Adipose tissue (tissue), 3 donors: ENCODE measurements around the gene MEMO1. TPM values are rescaled to one million over a fixed set of nuclear protein-coding genes. Genes with fewer than 3 reads are reported as not detected.
"Not testable (repeated sequence)": the region's sequence is repeated elsewhere in the genome, so short reads cannot be mapped to it uniquely, and the experiment has no call there.

Source experiments
- H3K27ac ChIP-seq: one replicate; pipeline ENCODE4 v1.5.1; 2013; ENCODE audit warnings: low read depth, low read length
- WGBS, 3 donors: extraction: QIAGEN DNeasy Blood & Tissue Kit; methylation state at CpG; one replicate each; pipeline ENCODE4 v1.1.7; 2013; 5-methylcytosine and 5-hydroxymethylcytosine counted together
- polyA plus RNA-seq, 3 donors: library from polyadenylated mRNA; stranded (reverse); fragments of 200-250 nt; gene quantifications; one replicate each; pipeline ENCODE4 v1.2.3, GENCODE V29; 2013
- donor health status: healthy with polysubstance abuse.
- donor health status: Bipolar disorder and iron deficiency.
- donor health status: healthy.

The MEMO1 gene
- polyA plus RNA-seq, 3 donors = 16.4 to 30.0 (median 29.8) TPM

GRCh38 chr2:31888550-31888949 lies 122.3 kb downstream of the MEMO1 start:
- H3K27ac ChIP-seq = no peak overlapping the region
- WGBS, 3 donors = 67 to 87% (median 82%) methylated on average over 1 of the region's 1 CpG

GRCh38 chr2:31886700-31887099 lies 124.1 kb downstream of the MEMO1 start:
- H3K27ac ChIP-seq = no peak overlapping the region
- 96 to 100% (median 99%) methylated on average over 2 of the region's 2 CpGs for WGBS, 3 donors

GRCh38 chr2:31877008-31877407 lies 133.8 kb downstream of the MEMO1 start:
- H3K27ac ChIP-seq = no peak overlapping the region
- 94 to 99% (median 96%) methylated on average over 2 of the region's 2 CpGs for WGBS, 3 donors

- H3K27ac ChIP-seq = no peak overlapping the region
- 94% methylated on average over 2 of the region's 2 CpGs for WGBS, 3 donors
These were observed 136.7 kb downstream of the MEMO1 start for GRCh38 chr2:31874071-31874470.

- H3K27ac ChIP-seq = no peak overlapping the region
These were observed 145.6 kb downstream of the MEMO1 start for GRCh38 chr2:31865215-31865614.

GRCh38 chr2:31863867-31864266 lies 146.9 kb downstream of the MEMO1 start:
- WGBS, 3 donors = 97 to 100% (median 99%) methylated on average over 3 of the region's 3 CpGs
- no peak overlapping the region for H3K27ac ChIP-seq

- not testable (repeated sequence) for H3K27ac ChIP-seq
- WGBS, 3 donors = 91 to 95% (median 93%) methylated on average over 6 to 9 of the region's 9 CpGs
These were observed 147.7 kb downstream of the MEMO1 start for GRCh38 chr2:31863015-31863656.

GRCh38 chr2:31859959-31860358 lies 150.8 kb downstream of the MEMO1 start:
- 89 to 96% (median 92%) methylated on average over 2 of the region's 2 CpGs for WGBS, 3 donors
- no peak overlapping the region for H3K27ac ChIP-seq

- H3K27ac ChIP-seq = no peak overlapping the region
These were observed 157.3 kb downstream of the MEMO1 start for GRCh38 chr2:31853521-31853920.

- 81 to 92% (median 83%) methylated on average over 4 of the region's 5 CpGs for WGBS, 3 donors
- not testable (repeated sequence) for H3K27ac ChIP-seq
These were observed 168.7 kb downstream of the MEMO1 start for GRCh38 chr2:31842150-31842549.

GRCh38 chr2:31835450-31835849 lies 175.4 kb downstream of the MEMO1 start:
- no peak overlapping the region for H3K27ac ChIP-seq
- WGBS, 3 donors = 88 to 95% (median 90%) methylated on average over 1 of the region's 1 CpG

GRCh38 chr2:31832363-31832762 lies 178.4 kb downstream of the MEMO1 start:
- H3K27ac ChIP-seq = no peak overlapping the region
- WGBS, 3 donors = 86 to 93% (median 93%) methylated on average over 5 of the region's 5 CpGs

- 95% methylated on average over 2 of the region's 2 CpGs for WGBS, 3 donors
- H3K27ac ChIP-seq = no peak overlapping the region
These were observed 179.2 kb downstream of the MEMO1 start for GRCh38 chr2:31831585-31831984.

- WGBS, 3 donors = 77 to 89% (median 86%) methylated on average over 2 of the region's 2 CpGs
- no peak overlapping the region for H3K27ac ChIP-seq
These were observed 181.9 kb downstream of the MEMO1 start for GRCh38 chr2:31828891-31829290.

GRCh38 chr2:31823558-31823957 lies 187.2 kb downstream of the MEMO1 start:
- H3K27ac ChIP-seq = no peak overlapping the region
- WGBS, 3 donors = 87 to 93% (median 92%) methylated on average over 11 of the region's 11 CpGs

- WGBS, 3 donors = 89 to 96% (median 95%) methylated on average over 7 of the region's 7 CpGs
- H3K27ac ChIP-seq = no peak overlapping the region
These were observed 188.2 kb downstream of the MEMO1 start for GRCh38 chr2:31822587-31822986.

Other genes starting within 250 kb of the MEMO1 start
- 100 to 1,000 TPM in 1 of 3 donors, 10 to 100 TPM in 2; 41.1 to 101 (median 52.4) TPM for gene DPY30, start 28.8 kb upstream of the MEMO1 start, polyA plus RNA-seq
- 1 to 10 TPM; 2.8 to 5.2 (median 3.5) TPM for gene SPAST, start 52.5 kb upstream of the MEMO1 start, polyA plus RNA-seq
- 1 to 10 TPM; 4.2 to 8.2 (median 5.7) TPM for gene SLC30A6, start 154.9 kb upstream of the MEMO1 start, polyA plus RNA-seq